NCI-H146 treated with DMSO at 0.1 percent for 48 hours (cell line): ENCODE measurements around the gene LRRC17.
A peak's percentile ranks its signal among the peaks of the same experiment; 100 is the strongest.
"Not testable (repeated sequence)": the region's sequence is repeated elsewhere in the genome, so short reads cannot be mapped to it uniquely, and the experiment has no call there.

Experiments used
- DNase-seq: peaks from one replicate; lab custom pipeline; 2025; ENCODE audit not compliant: unreplicated experiment; lab: John Stamatoyannopoulos, UW

The LRRC17 gene

DNA sequence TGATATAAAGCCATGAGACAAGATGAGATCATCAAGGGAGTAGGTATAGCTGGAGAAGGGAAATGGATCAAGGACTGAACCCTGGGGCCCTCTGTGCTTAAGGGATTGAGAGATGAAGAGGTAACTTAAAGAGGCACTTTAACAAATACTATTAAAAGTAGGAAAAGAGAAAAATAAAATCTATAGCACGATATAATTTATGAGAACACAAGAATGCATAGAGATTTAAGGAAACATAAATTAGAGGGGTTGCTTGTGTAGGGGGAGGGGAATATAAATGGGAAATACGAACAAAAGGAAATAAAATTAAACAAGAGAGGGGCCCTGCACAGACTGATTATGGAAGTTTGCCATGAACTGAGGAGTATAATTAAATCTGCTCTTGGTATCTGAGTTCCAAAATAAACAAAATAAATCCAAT lies 15.6 kb upstream of the LRRC17 start:
- no peak for DNase-seq

- DNase-seq: no peak
Observed at GRCh38 chr7:102897856-102898531, 14.8 kb upstream of the LRRC17 start.

DNA sequence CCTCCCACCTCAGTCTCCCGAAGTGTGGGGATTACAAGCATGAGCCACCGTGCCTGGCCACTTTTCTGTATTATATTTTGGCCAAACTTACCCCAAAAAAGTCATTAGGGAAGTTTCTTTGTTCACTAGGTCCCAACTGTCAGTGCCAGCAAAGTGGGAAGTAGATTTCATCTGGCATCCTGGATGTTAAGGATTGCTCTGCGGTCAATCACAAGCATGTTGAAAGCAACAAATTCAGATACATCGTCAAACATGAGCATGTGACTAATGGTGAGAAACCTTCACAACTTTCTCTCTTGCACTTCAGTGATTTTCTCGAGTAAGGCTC lies 14.3 kb upstream of the LRRC17 start:
- no peak for DNase-seq

DNA sequence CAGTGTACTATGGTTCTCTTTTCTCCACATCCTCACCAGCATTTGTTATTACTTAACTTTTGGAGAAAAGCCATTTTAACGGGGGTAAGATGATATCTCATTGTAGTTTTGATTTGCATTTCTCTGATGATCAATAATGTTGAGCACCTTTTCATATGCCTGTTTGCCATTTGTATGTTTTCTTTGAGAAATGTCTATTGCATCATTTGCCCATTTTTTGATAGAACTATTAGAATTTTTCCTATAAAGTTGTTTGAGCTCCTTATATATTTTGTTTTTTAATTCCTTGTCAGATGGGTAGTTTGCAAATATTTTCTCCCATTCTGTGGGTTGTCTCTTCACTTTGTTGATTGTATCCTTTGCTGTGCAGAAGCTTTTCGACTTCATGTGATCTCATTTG lies 10.7 kb upstream of the LRRC17 start:
- not testable (repeated sequence) for DNase-seq

DNA sequence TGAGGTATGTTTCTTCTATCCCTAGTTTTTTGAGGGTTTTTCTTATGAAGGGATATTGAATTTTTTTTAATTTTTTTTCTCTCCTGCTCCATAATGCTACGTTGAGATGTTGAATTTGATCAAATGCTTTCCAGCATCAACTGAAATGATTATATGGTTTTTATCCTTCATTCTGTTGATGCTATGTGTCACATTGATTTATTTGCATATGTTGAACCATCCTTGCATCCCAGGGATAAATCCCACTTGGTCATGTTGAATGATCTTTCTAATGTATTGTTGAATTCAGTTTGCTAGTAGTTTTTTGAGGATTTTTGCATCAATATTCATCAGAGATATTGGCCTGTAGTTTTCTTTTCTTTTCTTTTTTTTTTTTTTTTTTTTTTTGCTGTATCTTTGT lies 9.2 kb upstream of the LRRC17 start:
- DNase-seq: not testable (repeated sequence)

DNA sequence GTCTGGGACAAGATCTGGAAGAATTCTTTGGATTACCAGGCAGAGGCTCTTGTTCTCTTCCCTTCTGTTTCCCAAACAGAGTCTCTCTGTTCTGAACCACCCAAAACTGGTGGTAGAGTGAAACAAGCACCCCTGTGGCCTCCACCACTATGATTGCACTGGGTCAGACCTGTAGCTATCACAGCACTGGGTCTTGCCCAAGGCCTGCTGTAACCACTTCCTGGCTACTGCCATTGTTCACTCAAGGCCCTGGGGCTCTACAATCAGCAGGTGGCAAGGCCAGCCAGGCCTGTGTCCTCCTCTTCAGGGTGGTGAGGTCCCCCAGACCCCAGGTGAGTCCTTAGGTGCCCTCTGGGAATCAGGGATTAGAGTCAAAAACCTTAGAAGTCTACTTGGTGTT lies 4.1 kb upstream of the LRRC17 start:
- no peak for DNase-seq

DNA sequence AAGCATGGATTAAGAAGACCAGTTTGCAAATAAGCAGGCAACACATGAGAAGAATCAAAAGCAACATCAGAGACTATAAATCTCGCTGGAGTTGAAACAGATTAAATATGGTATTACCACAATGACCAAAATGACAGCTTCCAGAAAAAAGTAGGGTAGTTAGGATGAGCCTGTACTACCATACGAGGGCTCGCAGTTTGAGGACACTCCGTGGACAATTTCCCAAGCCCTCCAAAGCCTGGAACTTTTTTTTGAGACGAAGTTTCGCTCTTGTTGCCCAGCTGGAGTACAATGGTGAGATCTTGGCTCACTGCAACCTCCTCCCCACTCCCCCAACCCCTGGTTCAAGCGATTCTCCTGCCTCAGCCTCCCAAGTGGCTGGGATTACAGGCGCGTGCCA lies 1.0 kb downstream of the LRRC17 start:
- no peak for DNase-seq

DNA sequence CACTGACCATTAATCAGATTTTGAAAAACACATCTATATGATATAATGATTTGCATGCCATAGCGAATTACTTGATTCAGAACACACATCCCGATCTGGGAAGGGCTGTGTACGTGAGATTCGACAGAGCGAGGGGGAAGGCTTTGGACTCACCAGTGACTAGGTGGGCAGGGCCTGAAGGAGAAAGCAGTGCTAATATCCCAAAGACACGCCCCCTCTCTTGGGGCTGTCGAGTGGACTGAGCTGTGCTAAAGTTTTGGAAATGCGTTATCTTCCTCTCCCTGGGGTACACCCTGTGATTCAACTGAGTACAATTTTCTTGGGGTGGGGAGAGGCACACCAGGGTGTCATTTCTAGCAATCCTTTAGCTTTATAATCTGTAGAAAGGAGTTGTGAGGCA lies 1.8 kb downstream of the LRRC17 start:
- DNase-seq: no peak

GRCh38 chr7:102916426-102916825 lies 3.6 kb downstream of the LRRC17 start:
- DNase-seq: no peak

GRCh38 chr7:102916881-102917280 lies 4.1 kb downstream of the LRRC17 start:
- DNase-seq: no peak

GRCh38 chr7:102917436-102918353 lies 4.9 kb downstream of the LRRC17 start:
- DNase-seq: no peak

DNA sequence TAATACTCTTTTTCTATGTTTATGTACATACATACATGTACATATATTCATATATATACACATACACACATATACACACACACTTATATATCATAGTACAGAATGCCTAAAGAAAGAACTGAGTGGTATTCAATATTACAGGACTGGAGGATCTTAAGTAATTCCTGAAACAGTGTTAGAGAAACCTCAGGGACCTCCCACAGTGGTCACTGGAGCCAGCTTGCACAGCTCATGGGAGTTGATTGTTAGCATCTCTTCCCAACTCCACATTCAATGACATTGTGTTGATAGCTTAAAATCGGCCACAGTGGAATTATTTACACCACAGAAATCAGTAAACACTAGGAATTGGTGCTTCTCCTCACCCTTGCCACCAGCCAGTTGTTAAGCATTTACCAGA lies 6.0 kb downstream of the LRRC17 start:
- no peak for DNase-seq

DNA sequence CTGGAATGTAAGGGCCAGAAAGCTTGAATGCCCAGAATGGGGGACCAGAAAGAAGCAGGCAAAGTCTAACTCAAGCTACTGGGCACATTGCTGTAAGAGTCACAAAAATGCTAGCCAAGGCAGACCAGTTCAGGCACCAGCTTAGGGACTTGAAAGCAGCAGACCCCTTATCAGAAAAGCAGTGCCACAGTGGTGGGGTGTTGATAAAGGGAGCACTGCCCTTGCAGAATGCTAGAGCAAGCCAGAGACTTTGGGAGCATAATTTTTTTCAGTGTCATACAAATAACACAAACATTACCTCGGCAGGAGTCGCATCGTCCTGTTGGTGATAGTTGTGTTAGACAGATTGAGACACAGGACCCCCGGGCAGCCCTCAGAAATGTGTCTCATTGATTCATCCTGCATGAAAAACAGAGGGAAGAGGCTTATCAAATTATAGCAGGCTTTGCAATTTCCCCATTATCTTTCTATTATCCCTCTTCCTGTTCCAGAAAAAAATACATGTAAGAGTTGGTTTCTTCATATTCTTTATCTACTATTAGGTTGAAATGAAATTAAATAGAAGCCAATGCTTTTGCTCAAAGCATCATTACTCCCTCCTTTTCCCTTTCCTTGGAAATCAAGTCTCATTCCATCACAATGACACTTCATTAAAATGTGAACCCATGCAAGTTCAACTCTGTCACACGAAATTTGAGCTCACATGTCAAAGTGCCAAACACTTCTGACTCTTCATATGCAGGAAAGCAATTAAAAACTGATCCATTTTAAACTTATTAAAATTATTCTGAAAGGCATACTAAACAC lies 13.4 kb downstream of the LRRC17 start:
- DNase-seq: no peak

GRCh38 chr7:102926783-102927140 lies 14.0 kb downstream of the LRRC17 start:
- no peak for DNase-seq

GRCh38 chr7:102927312-102927933 lies 14.6 kb downstream of the LRRC17 start:
- DNase-seq: no peak

DNA sequence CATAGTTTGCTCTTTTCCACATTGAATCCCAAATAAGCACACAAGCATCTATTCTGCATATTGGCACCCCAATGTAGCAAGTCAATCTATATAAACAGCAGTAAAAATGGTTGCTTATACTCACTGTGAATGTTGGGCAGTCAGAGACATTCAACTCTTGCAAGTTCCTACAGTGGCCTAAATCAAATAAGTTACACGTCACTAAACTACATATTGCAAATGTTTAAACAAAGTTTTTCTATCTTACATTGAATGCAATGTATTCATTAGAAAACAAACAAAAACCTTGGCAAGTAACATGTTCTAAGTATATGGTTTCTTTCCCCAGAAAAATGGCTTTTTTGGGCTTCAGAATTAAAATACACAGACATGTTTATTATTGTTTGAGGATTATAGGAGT lies 19.0 kb downstream of the LRRC17 start:
- no peak for DNase-seq

DNA sequence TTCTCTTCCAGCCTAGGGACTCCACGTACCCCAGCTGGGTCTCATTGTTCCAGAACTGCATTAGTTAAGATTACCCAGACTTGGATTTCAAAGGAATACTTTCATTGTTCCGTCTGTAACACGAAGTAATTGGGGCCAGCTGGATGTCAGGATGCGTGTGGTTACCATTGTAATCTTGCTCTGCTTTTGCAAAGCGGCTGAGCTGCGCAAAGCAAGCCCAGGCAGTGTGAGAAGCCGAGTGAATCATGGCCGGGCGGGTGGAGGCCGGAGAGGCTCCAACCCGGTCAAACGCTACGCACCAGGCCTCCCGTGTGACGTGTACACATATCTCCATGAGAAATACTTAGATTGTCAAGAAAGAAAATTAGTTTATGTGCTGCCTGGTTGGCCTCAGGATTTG lies 21.0 kb downstream of the LRRC17 start:
- DNase-seq: peak; percentile 11

DNA sequence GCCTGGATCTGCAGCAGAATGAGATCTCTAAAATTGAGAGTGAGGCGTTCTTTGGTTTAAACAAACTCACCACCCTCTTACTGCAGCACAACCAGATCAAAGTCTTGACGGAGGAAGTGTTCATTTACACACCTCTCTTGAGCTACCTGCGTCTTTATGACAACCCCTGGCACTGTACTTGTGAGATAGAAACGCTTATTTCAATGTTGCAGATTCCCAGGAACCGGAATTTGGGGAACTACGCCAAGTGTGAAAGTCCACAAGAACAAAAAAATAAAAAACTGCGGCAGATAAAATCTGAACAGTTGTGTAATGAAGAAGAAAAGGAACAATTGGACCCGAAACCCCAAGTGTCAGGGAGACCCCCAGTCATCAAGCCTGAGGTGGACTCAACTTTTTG lies 21.4 kb downstream of the LRRC17 start:
- no peak for DNase-seq

DNA sequence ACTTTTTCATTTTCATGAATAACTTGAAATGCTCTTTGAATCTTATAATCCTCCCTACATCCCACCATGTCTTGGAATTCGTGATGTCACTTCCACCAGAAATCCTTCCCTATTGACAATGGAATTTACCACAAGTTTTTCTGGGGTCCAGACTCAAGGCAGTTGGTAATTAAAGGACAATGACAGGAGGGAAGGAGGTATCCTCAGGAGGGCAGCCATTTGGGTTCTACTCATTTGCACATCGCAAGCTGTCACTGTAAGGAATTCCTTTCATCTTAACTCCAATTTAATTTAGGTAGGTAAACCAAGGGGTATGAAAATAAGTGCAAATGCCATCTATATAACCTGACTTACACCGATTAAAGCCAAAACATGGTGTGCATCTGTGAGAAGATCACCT lies 21.9 kb downstream of the LRRC17 start:
- DNase-seq: no peak

DNA sequence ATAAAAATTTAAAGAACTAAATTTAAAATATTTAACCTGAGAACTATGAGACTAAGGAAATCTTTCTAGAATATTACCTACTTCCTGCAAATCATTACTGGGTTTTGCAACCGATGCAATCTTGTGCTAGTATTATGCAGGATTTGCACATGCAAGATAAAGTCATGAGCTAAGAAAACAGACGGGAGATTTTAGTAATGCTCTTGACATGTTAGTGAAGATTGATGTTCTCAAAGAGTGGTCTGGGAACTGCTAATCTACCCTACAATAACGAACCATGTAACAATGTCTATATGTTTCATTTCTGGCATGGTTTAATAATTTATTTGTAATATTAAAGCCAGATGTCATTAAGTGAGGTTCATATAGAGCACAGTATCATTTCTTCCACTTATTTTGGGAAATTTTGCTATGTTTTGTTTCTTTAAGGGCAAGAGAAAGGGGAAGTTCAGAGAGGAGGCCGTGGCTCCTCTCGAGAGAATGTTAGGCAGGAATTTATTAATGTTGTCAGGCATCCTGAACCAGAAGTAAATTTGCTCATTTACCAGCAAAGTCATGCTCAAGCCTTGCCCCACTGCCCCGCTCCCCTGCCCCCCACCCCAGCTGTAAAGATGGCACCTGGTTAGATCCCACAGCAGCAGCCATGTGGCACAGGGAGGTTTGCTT lies 22.8 kb downstream of the LRRC17 start:
- DNase-seq: no peak

DNA sequence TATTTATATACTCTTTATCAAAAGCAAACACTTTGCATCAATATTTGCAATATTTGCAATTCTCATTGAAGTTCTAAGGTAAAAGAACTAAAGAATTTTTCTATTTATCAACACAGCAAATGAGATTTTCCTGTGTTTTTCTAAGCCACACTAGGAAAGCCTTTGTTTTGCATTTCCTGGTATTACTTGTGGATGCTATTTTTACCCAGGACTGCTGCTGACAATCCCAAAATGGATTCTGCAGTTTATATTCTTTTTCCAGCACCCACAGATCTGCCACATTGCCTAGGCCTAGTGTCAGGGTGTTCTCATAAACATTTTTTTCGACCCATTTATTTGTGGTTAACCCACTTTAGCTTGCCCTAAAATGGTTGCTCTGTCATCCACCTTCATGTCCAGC lies 25.9 kb downstream of the LRRC17 start:
- DNase-seq: no peak
